Measurements from ENCODE around the gene ZNF445.

DNA sequence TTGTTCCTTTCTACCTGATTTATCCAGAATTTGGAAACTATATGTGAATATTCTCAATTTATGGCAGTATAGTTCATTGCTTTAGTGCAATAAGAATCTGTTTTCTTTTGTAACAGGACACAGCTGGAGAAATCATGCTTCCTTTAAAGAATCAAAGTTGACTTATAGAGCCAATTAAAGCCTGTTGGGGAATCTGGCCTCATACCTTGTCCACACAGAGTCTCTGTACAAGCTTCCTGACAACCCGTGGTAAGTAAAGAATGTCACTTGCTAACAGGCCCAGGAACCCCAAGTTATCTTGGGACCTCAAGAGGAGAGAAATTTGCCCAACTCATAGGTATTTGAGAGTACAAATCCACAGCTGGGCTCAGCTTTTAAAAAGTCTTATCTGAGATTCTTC, 10.2 kb downstream of the ZNF445 start:
- no peak for TF ChIP-seq CTCF (IDR thresholded peaks at IDR 0.05)
- no peak for TF ChIP-seq POLR2A (IDR thresholded peaks at IDR 0.05)
